ENCODE data around the gene CERS1.

The CERS1 gene

DNA sequence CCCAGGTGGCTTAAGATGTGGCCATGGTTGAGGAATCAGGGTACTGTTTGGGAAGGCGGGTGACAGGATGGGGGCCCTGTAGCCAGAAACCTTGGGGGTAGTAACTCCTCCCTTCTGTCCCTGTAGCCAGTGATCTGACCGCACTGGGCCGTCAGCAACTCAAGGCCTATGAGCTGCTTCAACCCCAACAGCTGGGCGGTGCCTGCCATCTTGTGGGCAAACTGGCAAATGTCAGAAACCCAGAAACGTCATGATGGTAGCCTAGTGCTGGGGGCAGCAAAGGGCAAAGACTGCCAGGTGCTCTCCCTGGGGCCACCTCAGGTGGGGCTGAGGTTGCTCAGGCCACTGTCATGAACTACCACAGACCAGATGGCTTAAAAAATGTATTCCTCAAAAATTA is 19.7 kb upstream of the CERS1 start:
- H3K9ac ChIP-seq (ENCODE audit: low read length) = no peak overlapping the region
- WGBS (ENCODE audit: extremely low coverage, insufficient coverage, low lambda C conversion rate) = no CpG with 5 or more reads among the region's 5 CpGs
- peak; percentile 75 for DNase-seq

DNA sequence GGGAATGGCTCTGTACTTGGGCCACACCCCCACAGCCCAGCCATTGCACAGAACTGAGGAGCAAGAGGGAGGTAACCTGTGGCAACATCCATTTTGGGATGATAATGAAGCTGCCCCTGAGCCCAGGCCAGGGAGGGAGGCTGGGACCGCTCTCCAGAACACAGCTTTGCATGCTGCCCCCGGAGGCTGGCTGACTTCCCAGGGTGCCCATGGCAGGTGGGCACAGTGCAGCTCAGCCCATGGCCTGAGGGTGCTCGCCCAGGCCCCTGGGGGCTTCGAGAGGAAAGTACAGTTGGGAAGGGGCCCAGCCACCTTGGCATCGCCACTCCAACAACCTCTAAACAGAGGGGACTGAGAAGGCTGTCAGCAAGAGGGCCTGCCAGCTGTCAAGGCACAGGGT is 17.5 kb upstream of the CERS1 start:
- H4K5ac ChIP-seq (ENCODE audit: low read length) = no peak overlapping the region
- no peaks in the 10 kb centered on the region for H3K4me1 ChIP-seq (ENCODE audit: control insufficient read depth, low read depth, low read length)
- peaks cover 6% of the 10 kb centered on the region for H3K79me1 ChIP-seq (ENCODE audit: low read length)
- no peak for DNase-seq
- no peak overlapping the region for H3K9ac ChIP-seq (ENCODE audit: low read length)
- no peaks in the 10 kb centered on the region for H3K27me3 ChIP-seq (ENCODE audit: insufficient read depth, low read length, poor library complexity)
- H2AK5ac ChIP-seq (ENCODE audit: low read length) = no peak overlapping the region
- H2BK15ac ChIP-seq (replicated peaks; ENCODE audit: low read depth) = no peak overlapping the region
- H3K23ac ChIP-seq (ENCODE audit: low read length) = no peak overlapping the region
- H3K18ac ChIP-seq (ENCODE audit: low read length) = no peak overlapping the region
- no peak overlapping the region for H3K4ac ChIP-seq (ENCODE audit: low read depth, low read length)
- peaks cover 9% of the 10 kb centered on the region for H3K79me2 ChIP-seq (ENCODE audit: control insufficient read depth, insufficient read depth, low read length)
- no peak overlapping the region for H3K4me3 ChIP-seq (ENCODE audit: low read length)
- WGBS (ENCODE audit: extremely low coverage, insufficient coverage, low lambda C conversion rate) = no CpG with 5 or more reads among the region's 5 CpGs
- no peak overlapping the region for H3K27ac ChIP-seq (ENCODE audit: low read depth, low read length)
- no peak overlapping the region for H2BK5ac ChIP-seq (ENCODE audit: low read length)
- peaks cover 5% of the 10 kb centered on the region for H3K36me3 ChIP-seq (ENCODE audit: control insufficient read depth, insufficient read depth, low read length)
- no peak overlapping the region for H3K4me2 ChIP-seq (ENCODE audit: low read length)
- no peak overlapping the region for H4K8ac ChIP-seq (ENCODE audit: low read depth, low read length)
- no peak overlapping the region for H3K56ac ChIP-seq (ENCODE audit: low read length)
- H2BK120ac ChIP-seq (ENCODE audit: low read depth, low read length) = no peak overlapping the region

More for the DNA sequence above, 19.7 kb upstream of the CERS1 start:
- no peak overlapping the region for H3K4me3 ChIP-seq (ENCODE audit: low read length)
- no peak overlapping the region for H4K8ac ChIP-seq (ENCODE audit: low read depth, low read length)
- H3K79me2 ChIP-seq (ENCODE audit: control insufficient read depth, insufficient read depth, low read length) = peaks cover 22% of the 10 kb centered on the region
- peaks cover 19% of the 10 kb centered on the region for H3K79me1 ChIP-seq (ENCODE audit: low read length)
- no peak overlapping the region for H3K56ac ChIP-seq (ENCODE audit: low read length)
- H3K27ac ChIP-seq (ENCODE audit: low read depth, low read length) = no peak overlapping the region
- H3K23ac ChIP-seq (ENCODE audit: low read length) = no peak overlapping the region
- H3K36me3 ChIP-seq (ENCODE audit: control insufficient read depth, insufficient read depth, low read length) = peaks cover 4% of the 10 kb centered on the region
- peaks cover 1% of the 10 kb centered on the region for H3K4me1 ChIP-seq (ENCODE audit: control insufficient read depth, low read depth, low read length)
- H2AK5ac ChIP-seq (ENCODE audit: low read length) = no peak overlapping the region
- no peak overlapping the region for H3K4me2 ChIP-seq (ENCODE audit: low read length)
- no peak overlapping the region for H2BK120ac ChIP-seq (ENCODE audit: low read depth, low read length)
- H3K18ac ChIP-seq (ENCODE audit: low read length) = no peak overlapping the region
- H3K27me3 ChIP-seq (ENCODE audit: insufficient read depth, low read length, poor library complexity) = no peaks in the 10 kb centered on the region
- no peak overlapping the region for H2BK15ac ChIP-seq (replicated peaks; ENCODE audit: low read depth)
- no peak overlapping the region for H3K4ac ChIP-seq (ENCODE audit: low read depth, low read length)
- H2BK5ac ChIP-seq (ENCODE audit: low read length) = no peak overlapping the region
- no peak overlapping the region for H4K5ac ChIP-seq (ENCODE audit: low read length)

DNA sequence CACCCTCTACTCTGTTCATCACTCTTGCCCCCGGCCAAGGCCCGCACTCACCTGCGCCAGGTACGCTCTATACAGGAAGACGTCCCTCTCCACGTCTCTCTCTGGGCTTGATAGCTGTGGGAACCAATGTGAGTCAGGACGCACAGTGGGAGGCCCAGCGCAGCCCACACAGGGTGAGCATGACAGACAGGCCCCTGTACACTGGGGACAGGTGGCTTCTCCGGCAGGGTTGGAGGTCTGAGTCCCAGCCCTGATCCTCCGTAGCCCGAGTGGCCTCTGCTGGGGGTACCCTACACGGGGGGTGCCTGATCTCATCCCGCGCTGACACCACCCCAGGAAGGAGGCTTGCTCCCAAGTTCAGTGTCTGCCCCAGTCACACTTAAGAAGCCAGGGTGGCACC is 17.0 kb upstream of the CERS1 start:
- no peak overlapping the region for H3K4me2 ChIP-seq (ENCODE audit: low read length)
- no CpG with 5 or more reads among the region's 14 CpGs for WGBS (ENCODE audit: extremely low coverage, insufficient coverage, low lambda C conversion rate)
- no peak for DNase-seq

DNA sequence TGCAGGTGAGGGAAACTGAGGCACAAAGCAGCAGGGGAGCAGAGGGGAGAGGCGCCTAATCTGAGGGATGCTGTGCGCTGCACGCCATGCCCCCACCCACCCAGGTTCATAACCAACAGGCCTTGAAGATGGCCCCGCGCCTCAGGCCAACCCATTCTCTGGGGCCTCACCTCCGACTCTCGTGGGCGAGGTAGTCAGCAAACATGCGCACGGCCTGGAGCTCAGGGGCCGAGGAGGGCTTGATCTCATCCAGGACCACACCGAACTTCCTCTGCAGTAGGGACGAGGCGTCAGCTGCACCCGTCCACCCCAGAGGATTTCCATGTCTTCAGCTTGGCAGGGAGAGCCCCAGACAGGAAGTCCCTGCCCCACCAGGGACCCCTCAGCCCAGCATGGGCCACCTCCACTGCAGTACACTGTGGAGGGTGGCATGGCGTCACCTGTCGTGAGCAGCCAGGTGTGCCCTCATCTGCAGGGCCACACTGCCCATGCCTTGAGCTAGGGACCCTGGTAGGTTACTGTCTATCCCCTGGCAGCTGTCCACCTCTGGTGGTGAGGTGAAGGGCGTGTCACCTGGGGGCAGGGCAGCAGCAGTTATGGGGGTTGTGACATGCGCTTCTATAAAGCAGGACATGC is 15.0 kb upstream of the CERS1 start:
- no peak overlapping the region for H3K9ac ChIP-seq (ENCODE audit: low read length)
- peaks cover 3% of the 10 kb centered on the region for H3K79me2 ChIP-seq (ENCODE audit: control insufficient read depth, insufficient read depth, low read length)
- H3K23ac ChIP-seq (ENCODE audit: low read length) = no peak overlapping the region
- no peak for DNase-seq
- no peak overlapping the region for H3K4me2 ChIP-seq (ENCODE audit: low read length)
- no peak overlapping the region for H4K5ac ChIP-seq (ENCODE audit: low read length)
- H2BK120ac ChIP-seq (ENCODE audit: low read depth, low read length) = no peak overlapping the region
- no peak overlapping the region for H3K4ac ChIP-seq (ENCODE audit: low read depth, low read length)
- H3K27ac ChIP-seq (ENCODE audit: low read depth, low read length) = no peak overlapping the region
- H3K56ac ChIP-seq (ENCODE audit: low read length) = no peak overlapping the region
- H3K36me3 ChIP-seq (ENCODE audit: control insufficient read depth, insufficient read depth, low read length) = peaks cover 5% of the 10 kb centered on the region
- H2BK5ac ChIP-seq (ENCODE audit: low read length) = no peak overlapping the region
- no peak overlapping the region for H2AK5ac ChIP-seq (ENCODE audit: low read length)
- no peaks in the 10 kb centered on the region for H3K27me3 ChIP-seq (ENCODE audit: insufficient read depth, low read length, poor library complexity)
- no peak overlapping the region for H3K4me3 ChIP-seq (ENCODE audit: low read length)
- no CpG with 5 or more reads among the region's 19 CpGs for WGBS (ENCODE audit: extremely low coverage, insufficient coverage, low lambda C conversion rate)
- H3K79me1 ChIP-seq (ENCODE audit: low read length) = peaks cover 3% of the 10 kb centered on the region
- H2BK15ac ChIP-seq (replicated peaks; ENCODE audit: low read depth) = no peak overlapping the region
- no peaks in the 10 kb centered on the region for H3K4me1 ChIP-seq (ENCODE audit: control insufficient read depth, low read depth, low read length)
- no peak overlapping the region for H4K8ac ChIP-seq (ENCODE audit: low read depth, low read length)
- H3K18ac ChIP-seq (ENCODE audit: low read length) = no peak overlapping the region

More for the DNA sequence above, 17.0 kb upstream of the CERS1 start:
- H3K18ac ChIP-seq (ENCODE audit: low read length) = no peak overlapping the region
- peaks cover 6% of the 10 kb centered on the region for H3K79me2 ChIP-seq (ENCODE audit: control insufficient read depth, insufficient read depth, low read length)
- H3K9ac ChIP-seq (ENCODE audit: low read length) = no peak overlapping the region
- H3K79me1 ChIP-seq (ENCODE audit: low read length) = peaks cover 3% of the 10 kb centered on the region
- no peak overlapping the region for H2BK120ac ChIP-seq (ENCODE audit: low read depth, low read length)
- H3K36me3 ChIP-seq (ENCODE audit: control insufficient read depth, insufficient read depth, low read length) = peaks cover 5% of the 10 kb centered on the region
- H3K23ac ChIP-seq (ENCODE audit: low read length) = no peak overlapping the region
- H3K4ac ChIP-seq (ENCODE audit: low read depth, low read length) = no peak overlapping the region
- H4K8ac ChIP-seq (ENCODE audit: low read depth, low read length) = no peak overlapping the region
- no peak overlapping the region for H3K27ac ChIP-seq (ENCODE audit: low read depth, low read length)
- H3K4me1 ChIP-seq (ENCODE audit: control insufficient read depth, low read depth, low read length) = no peaks in the 10 kb centered on the region
- H2BK5ac ChIP-seq (ENCODE audit: low read length) = no peak overlapping the region
- H3K56ac ChIP-seq (ENCODE audit: low read length) = no peak overlapping the region
- no peaks in the 10 kb centered on the region for H3K27me3 ChIP-seq (ENCODE audit: insufficient read depth, low read length, poor library complexity)
- H2BK15ac ChIP-seq (replicated peaks; ENCODE audit: low read depth) = no peak overlapping the region
- H2AK5ac ChIP-seq (ENCODE audit: low read length) = no peak overlapping the region
- H3K4me3 ChIP-seq (ENCODE audit: low read length) = no peak overlapping the region
- no peak overlapping the region for H4K5ac ChIP-seq (ENCODE audit: low read length)

DNA sequence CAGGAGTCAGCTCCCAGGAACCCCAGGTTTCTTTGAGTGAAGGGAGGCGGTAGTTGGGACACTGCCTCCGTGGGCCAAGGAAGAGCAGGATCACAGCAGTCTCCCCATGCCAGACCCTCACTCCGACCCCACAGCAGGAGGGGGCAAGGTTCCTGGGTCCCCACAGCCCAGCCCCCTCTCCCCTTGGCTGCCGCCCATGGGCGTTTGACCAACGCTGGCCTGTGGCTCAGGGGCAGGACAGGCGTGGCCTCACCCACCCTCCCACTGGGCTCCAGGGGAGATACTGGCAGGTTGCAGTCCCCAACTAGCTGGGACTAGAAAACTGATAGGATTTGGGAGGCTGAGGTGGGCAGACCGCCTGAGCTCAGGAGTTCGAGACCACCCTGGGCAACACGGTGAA is 14.1 kb upstream of the CERS1 start:
- DNase-seq = no peak
- H3K4me3 ChIP-seq (ENCODE audit: low read length) = no peak overlapping the region
- H3K4ac ChIP-seq (ENCODE audit: low read depth, low read length) = no peak overlapping the region
- no peak overlapping the region for H2BK15ac ChIP-seq (replicated peaks; ENCODE audit: low read depth)
- no peaks in the 10 kb centered on the region for H3K27me3 ChIP-seq (ENCODE audit: insufficient read depth, low read length, poor library complexity)
- no peak overlapping the region for H2BK120ac ChIP-seq (ENCODE audit: low read depth, low read length)
- no peak overlapping the region for H2AK5ac ChIP-seq (ENCODE audit: low read length)
- peaks cover 5% of the 10 kb centered on the region for H3K36me3 ChIP-seq (ENCODE audit: control insufficient read depth, insufficient read depth, low read length)
- no peak overlapping the region for H3K23ac ChIP-seq (ENCODE audit: low read length)
- no peak overlapping the region for H3K18ac ChIP-seq (ENCODE audit: low read length)
- WGBS (ENCODE audit: extremely low coverage, insufficient coverage, low lambda C conversion rate) = no CpG with 5 or more reads among the region's 10 CpGs
- H3K56ac ChIP-seq (ENCODE audit: low read length) = no peak overlapping the region
- no peaks in the 10 kb centered on the region for H3K79me1 ChIP-seq (ENCODE audit: low read length)
- H3K4me2 ChIP-seq (ENCODE audit: low read length) = no peak overlapping the region
- no peaks in the 10 kb centered on the region for H3K79me2 ChIP-seq (ENCODE audit: control insufficient read depth, insufficient read depth, low read length)
- no peak overlapping the region for H4K5ac ChIP-seq (ENCODE audit: low read length)
- no peak overlapping the region for H3K9ac ChIP-seq (ENCODE audit: low read length)
- H3K27ac ChIP-seq (ENCODE audit: low read depth, low read length) = no peak overlapping the region
- H3K4me1 ChIP-seq (ENCODE audit: control insufficient read depth, low read depth, low read length) = no peaks in the 10 kb centered on the region
- H4K8ac ChIP-seq (ENCODE audit: low read depth, low read length) = no peak overlapping the region
- no peak overlapping the region for H2BK5ac ChIP-seq (ENCODE audit: low read length)
